Glutamatergic neuron (in vitro differentiated cells): ENCODE data around the gene COL6A6. TPM values are rescaled to one million over a fixed set of nuclear protein-coding genes. Genes with fewer than 3 reads are reported as not detected.

Experiments
- DNase-seq: peaks from one replicate; pipeline ENCODE4 v3.0.0; 2022
- H3K27ac Mint-ChIP-seq: one replicate; pipeline ENCODE4 v1.8.0; 2020; ENCODE audit warnings: mild to moderate bottlenecking, mixed read lengths, inconsistent platforms; ENCODE audit not compliant: unreplicated experiment
- H3K27me3 Mint-ChIP-seq: one replicate; pipeline ENCODE4 v1.8.0; 2020; ENCODE audit warnings: mild to moderate bottlenecking, moderate library complexity, mixed read lengths, inconsistent platforms; ENCODE audit not compliant: unreplicated experiment
- H3K36me3 Mint-ChIP-seq: one replicate; pipeline ENCODE4 v1.8.0; 2020; ENCODE audit warnings: mild to moderate bottlenecking, mixed read lengths, inconsistent platforms; ENCODE audit not compliant: unreplicated experiment
- H3K4me1 Mint-ChIP-seq: one replicate; pipeline ENCODE4 v1.8.0; 2020; ENCODE audit warnings: mild to moderate bottlenecking, low read depth, mixed read lengths, inconsistent platforms; ENCODE audit not compliant: unreplicated experiment
- H3K4me3 Mint-ChIP-seq: one replicate; pipeline ENCODE4 v1.8.0; 2020; ENCODE audit warnings: mild to moderate bottlenecking, mixed read lengths, inconsistent platforms; ENCODE audit not compliant: unreplicated experiment
- H3K9me3 Mint-ChIP-seq: one replicate; pipeline ENCODE4 v1.8.0; 2020; ENCODE audit warnings: mild to moderate bottlenecking, moderate library complexity, mixed read lengths, inconsistent platforms; ENCODE audit not compliant: unreplicated experiment
- CTCF ChIP-seq: fragments of 200-600 bp; sonication (generic); IDR thresholded peaks from one replicate; pipeline ENCODE4 v1.5.0; 2021; ENCODE audit not compliant: partially characterized antibody, unreplicated experiment
- total RNA-seq: library from RNA; stranded (reverse); fragmentation: NEBNext Ultra II Directional; extraction: Animal tissue kit (Norgen Biotek cat#: 25700); gene quantifications from one replicate; pipeline ENCODE4 v1.2.1, GENCODE V29; 2021; ENCODE audit not compliant: unreplicated experiment

COL6A6 gene
- total RNA-seq, 1 donor from 2014 or later: 0.25 TPM

DNA sequence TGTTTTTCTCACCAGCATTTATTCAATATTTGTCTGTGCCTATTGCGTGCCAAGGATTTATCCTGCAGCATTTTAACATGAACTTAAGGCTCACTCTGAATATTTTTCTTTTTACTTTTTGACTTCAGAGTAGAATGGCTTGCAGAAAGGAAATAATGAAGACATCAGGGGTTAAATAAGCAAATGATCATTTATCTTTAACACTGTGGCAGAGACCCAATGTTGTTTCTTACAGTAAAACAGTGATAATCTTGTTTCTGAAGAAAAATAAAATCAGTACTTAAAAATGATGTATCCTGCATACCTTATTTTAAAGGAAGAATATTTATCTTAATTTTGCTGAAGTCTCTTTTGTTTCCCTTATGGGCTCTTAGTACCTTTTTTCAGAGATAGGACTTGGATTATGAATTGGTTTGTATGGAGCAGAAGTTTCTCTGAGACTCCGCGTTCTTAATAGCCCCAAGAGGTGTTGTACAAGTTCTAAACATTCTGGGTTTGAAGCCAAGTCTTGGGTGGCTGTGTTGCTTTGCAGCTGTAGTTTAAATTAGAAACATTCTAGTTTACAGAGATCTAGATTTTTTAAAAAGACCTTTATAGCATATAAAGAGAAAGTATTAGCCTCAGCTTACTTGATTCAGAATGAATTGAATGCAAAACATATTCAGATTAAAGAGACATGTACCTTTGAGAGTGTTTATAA lies 40.5 kb downstream of the COL6A6 start:
- Mint-ChIP-seq H3K27ac (no peak overlapping the region), H3K4me3 (no peak overlapping the region), H3K27me3 (no peaks in the 10 kb centered on the region), H3K36me3 (no peaks in the 10 kb centered on the region), H3K4me1 (no peaks in the 10 kb centered on the region), H3K9me3 (no peaks in the 10 kb centered on the region)
- no peak for DNase-seq
- no peak for TF ChIP-seq CTCF

GRCh38 chr3:130558366-130558765 lies 41.4 kb downstream of the COL6A6 start:
- no peak for DNase-seq
- H3K27ac Mint-ChIP-seq: no peak overlapping the region
- no peaks in the 10 kb centered on the region for H3K9me3 Mint-ChIP-seq
- no peak for TF ChIP-seq CTCF
- H3K36me3 Mint-ChIP-seq: no peaks in the 10 kb centered on the region
- no peak overlapping the region for H3K4me3 Mint-ChIP-seq
- H3K4me1 Mint-ChIP-seq: no peaks in the 10 kb centered on the region
- H3K27me3 Mint-ChIP-seq: no peaks in the 10 kb centered on the region

DNA sequence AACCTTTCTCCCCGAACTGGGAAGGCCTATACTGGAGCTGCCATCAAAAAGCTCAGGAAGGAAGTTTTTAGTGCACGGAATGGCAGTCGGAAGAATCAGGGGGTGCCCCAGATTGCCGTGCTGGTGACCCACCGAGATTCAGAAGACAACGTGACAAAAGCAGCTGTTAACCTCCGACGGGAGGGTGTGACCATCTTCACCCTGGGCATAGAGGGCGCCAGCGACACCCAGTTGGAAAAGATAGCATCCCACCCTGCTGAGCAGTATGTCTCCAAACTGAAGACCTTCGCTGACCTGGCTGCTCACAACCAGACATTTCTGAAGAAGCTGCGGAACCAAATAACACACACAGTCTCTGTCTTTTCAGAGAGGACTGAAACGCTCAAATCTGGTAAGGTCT lies 48.2 kb downstream of the COL6A6 start:
- H3K36me3 Mint-ChIP-seq: no peaks in the 10 kb centered on the region
- H3K4me1 Mint-ChIP-seq: peaks cover 6% of the 10 kb centered on the region
- TF ChIP-seq CTCF: no peak
- DNase-seq: no peak
- H3K27ac Mint-ChIP-seq: no peak overlapping the region
- no peak overlapping the region for H3K4me3 Mint-ChIP-seq
- H3K27me3 Mint-ChIP-seq: peaks cover 2% of the 10 kb centered on the region
- peaks cover 4% of the 10 kb centered on the region for H3K9me3 Mint-ChIP-seq

Other genes with a start within 250 kb of the COL6A6 start
- gene COL6A5, start 171.5 kb upstream of the COL6A6 start, total RNA-seq: not detected
- gene PIK3R4, start 229.7 kb downstream of the COL6A6 start, total RNA-seq: 19.4 TPM